ENCODE measurements around the gene NAT16. TPM values are rescaled to one million over a fixed set of nuclear protein-coding genes. Genes with fewer than 3 reads are reported as not detected.
A peak's percentile ranks its signal among the peaks of the same experiment; 100 is the strongest.

The NAT16 gene
- total RNA-seq, 1 donor from 2014 or later: not detected

GRCh38 chr7:101162551-101163278, 17.4 kb downstream of the NAT16 start:
- peaks cover 53% of the 10 kb centered on the region for H3K27me3 Mint-ChIP-seq (ENCODE audit: low read depth)
- peaks cover 39% of the 10 kb centered on the region for H3K4me1 Mint-ChIP-seq
- peak overlapping the region; percentile 68 for H3K4me3 Mint-ChIP-seq
- H3K27ac Mint-ChIP-seq: peak overlapping the region; percentile 90
- H3K9me3 Mint-ChIP-seq: no peaks in the 10 kb centered on the region
- peaks cover 10% of the 10 kb centered on the region for H3K36me3 Mint-ChIP-seq
- peak in 1 of 2 experiments; percentile 52 for DNase-seq (ENCODE audit: low spot score in 2 of 2, unreplicated experiment in 2 of 2)
- TF ChIP-seq CTCF (IDR thresholded peaks at IDR 0.05; ENCODE audit: unreplicated experiment): no peak

- peaks cover 19% of the 10 kb centered on the region for H3K36me3 Mint-ChIP-seq
- H3K9me3 Mint-ChIP-seq: no peaks in the 10 kb centered on the region
- no peak for DNase-seq (ENCODE audit: low spot score in 2 of 2, unreplicated experiment in 2 of 2)
- H3K4me3 Mint-ChIP-seq: peak overlapping the region; percentile 68
- peaks cover 32% of the 10 kb centered on the region for H3K4me1 Mint-ChIP-seq
- TF ChIP-seq CTCF (IDR thresholded peaks at IDR 0.05; ENCODE audit: unreplicated experiment): no peak
- peak overlapping the region; percentile 90 for H3K27ac Mint-ChIP-seq
- peaks cover 44% of the 10 kb centered on the region for H3K27me3 Mint-ChIP-seq (ENCODE audit: low read depth)
These were observed 18.2 kb downstream of the NAT16 start for GRCh38 chr7:101161692-101162471.

- Mint-ChIP-seq H3K27ac (no peak overlapping the region), H3K9me3 (no peaks in the 10 kb centered on the region), H3K27me3 (ENCODE audit: low read depth) (peaks cover 35% of the 10 kb centered on the region), H3K4me3 (no peak overlapping the region), H3K4me1 (peaks cover 27% of the 10 kb centered on the region), H3K36me3 (peaks cover 22% of the 10 kb centered on the region)
- no peak for TF ChIP-seq CTCF (IDR thresholded peaks at IDR 0.05; ENCODE audit: unreplicated experiment)
- no peak for DNase-seq (ENCODE audit: low spot score in 2 of 2, unreplicated experiment in 2 of 2)
These were observed 19.2 kb downstream of the NAT16 start for GRCh38 chr7:101160910-101161309.

- H3K4me1 Mint-ChIP-seq: peaks cover 27% of the 10 kb centered on the region
- peaks cover 25% of the 10 kb centered on the region for H3K27me3 Mint-ChIP-seq (ENCODE audit: low read depth)
- H3K4me3 Mint-ChIP-seq: no peak overlapping the region
- H3K9me3 Mint-ChIP-seq: no peaks in the 10 kb centered on the region
- TF ChIP-seq CTCF (IDR thresholded peaks at IDR 0.05; ENCODE audit: unreplicated experiment): no peak
- DNase-seq (ENCODE audit: low spot score in 2 of 2, unreplicated experiment in 2 of 2): no peak
- H3K27ac Mint-ChIP-seq: no peak overlapping the region
- H3K36me3 Mint-ChIP-seq: peaks cover 22% of the 10 kb centered on the region
These were observed 20.1 kb downstream of the NAT16 start for GRCh38 chr7:101159696-101160674.

- Mint-ChIP-seq H3K4me3 (peak overlapping the region; percentile 13), H3K27ac (no peak overlapping the region), H3K4me1 (peaks cover 20% of the 10 kb centered on the region), H3K36me3 (peaks cover 22% of the 10 kb centered on the region), H3K9me3 (no peaks in the 10 kb centered on the region), H3K27me3 (ENCODE audit: low read depth) (peaks cover 7% of the 10 kb centered on the region)
- no peak for TF ChIP-seq CTCF (IDR thresholded peaks at IDR 0.05; ENCODE audit: unreplicated experiment)
- no peak for DNase-seq (ENCODE audit: low spot score in 2 of 2, unreplicated experiment in 2 of 2)
These were observed 23.1 kb downstream of the NAT16 start for GRCh38 chr7:101156866-101157589.
